ENCODE measurements around the gene CELSR2.
A peak's percentile ranks its signal among the peaks of the same experiment; 100 is the strongest.

Gene CELSR2

GRCh38 chr1:109277434-109278204 is 28.3 kb downstream of the CELSR2 start:
- TF ChIP-seq POLR2AphosphoS5 (IDR thresholded peaks at IDR 0.05; ENCODE audit: low read depth, low read length) (peak; percentile 39; the same call in 1 of the 2 replicates), TAF1 (IDR thresholded peaks at IDR 0.05; ENCODE audit: borderline replicate concordance, insufficient read depth, low read length) (0 out of 2 replicates have a peak, but pooled peaks have one; percentile 7), FOXP2 (optimal IDR thresholded peaks at IDR 0.05; ENCODE audit: borderline replicate concordance, extremely low read depth, extremely low read length, insufficient read depth) (peak; percentile 80), SIN3A (IDR thresholded peaks at IDR 0.05; ENCODE audit: borderline replicate concordance, insufficient read depth, low read length) (no peak)
- TF ChIP-seq, protein P1, sequence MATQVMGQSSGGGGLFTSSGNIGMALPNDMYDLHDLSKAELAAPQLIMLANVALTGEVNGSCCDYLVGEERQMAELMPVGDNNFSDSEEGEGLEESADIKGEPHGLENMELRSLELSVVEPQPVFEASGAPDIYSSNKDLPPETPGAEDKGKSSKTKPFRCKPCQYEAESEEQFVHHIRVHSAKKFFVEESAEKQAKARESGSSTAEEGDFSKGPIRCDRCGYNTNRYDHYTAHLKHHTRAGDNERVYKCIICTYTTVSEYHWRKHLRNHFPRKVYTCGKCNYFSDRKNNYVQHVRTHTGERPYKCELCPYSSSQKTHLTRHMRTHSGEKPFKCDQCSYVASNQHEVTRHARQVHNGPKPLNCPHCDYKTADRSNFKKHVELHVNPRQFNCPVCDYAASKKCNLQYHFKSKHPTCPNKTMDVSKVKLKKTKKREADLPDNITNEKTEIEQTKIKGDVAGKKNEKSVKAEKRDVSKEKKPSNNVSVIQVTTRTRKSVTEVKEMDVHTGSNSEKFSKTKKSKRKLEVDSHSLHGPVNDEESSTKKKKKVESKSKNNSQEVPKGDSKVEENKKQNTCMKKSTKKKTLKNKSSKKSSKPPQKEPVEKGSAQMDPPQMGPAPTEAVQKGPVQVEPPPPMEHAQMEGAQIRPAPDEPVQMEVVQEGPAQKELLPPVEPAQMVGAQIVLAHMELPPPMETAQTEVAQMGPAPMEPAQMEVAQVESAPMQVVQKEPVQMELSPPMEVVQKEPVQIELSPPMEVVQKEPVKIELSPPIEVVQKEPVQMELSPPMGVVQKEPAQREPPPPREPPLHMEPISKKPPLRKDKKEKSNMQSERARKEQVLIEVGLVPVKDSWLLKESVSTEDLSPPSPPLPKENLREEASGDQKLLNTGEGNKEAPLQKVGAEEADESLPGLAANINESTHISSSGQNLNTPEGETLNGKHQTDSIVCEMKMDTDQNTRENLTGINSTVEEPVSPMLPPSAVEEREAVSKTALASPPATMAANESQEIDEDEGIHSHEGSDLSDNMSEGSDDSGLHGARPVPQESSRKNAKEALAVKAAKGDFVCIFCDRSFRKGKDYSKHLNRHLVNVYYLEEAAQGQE (IDR thresholded peaks at IDR 0.05; ENCODE audit: insufficient read depth in 1 of 2, low read depth in 2 of 2, low read length in 2 of 2), result no peak

DNA sequence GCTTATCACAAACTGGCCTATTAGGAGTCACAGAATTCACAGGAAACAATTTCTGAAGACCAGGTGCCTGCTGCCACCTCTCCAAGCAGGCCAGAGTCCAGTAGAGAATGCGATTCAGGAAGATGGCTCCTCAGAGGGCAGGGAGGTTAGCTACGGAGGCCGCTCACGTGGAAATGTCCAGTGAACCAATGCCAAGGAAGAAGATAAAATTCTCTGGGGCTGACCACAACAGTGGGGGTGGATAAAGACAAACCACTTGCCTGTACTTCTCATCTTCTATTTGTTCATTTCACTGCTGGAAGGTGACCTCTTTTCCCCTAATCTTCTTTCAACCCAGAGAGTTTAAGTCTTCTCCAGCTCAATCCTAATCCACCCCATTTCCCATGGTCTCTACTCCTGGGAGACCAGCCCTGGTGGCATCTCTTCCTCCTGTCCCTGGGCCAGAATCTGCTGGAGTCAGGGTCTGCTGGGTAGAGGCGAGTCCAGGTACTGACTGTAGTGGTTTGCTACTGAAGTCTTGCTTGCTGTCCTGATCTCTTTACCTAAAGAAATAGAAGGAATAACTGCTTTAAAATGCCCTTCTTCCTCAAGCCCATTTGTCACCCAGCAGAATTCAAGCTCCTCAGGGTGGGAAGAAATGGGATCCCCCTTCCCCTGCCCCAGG is 30.4 kb downstream of the CELSR2 start:
- TF ChIP-seq SIN3A (IDR thresholded peaks at IDR 0.05; ENCODE audit: borderline replicate concordance, insufficient read depth, low read length) (no peak), FOXP2 (optimal IDR thresholded peaks at IDR 0.05; ENCODE audit: borderline replicate concordance, extremely low read depth, extremely low read length, insufficient read depth) (no peak), POLR2AphosphoS5 (IDR thresholded peaks at IDR 0.05; ENCODE audit: low read depth, low read length) (no peak), TAF1 (IDR thresholded peaks at IDR 0.05; ENCODE audit: borderline replicate concordance, insufficient read depth, low read length) (no peak)
- TF ChIP-seq, protein P1 (IDR thresholded peaks at IDR 0.05; ENCODE audit: insufficient read depth in 1 of 2, low read depth in 2 of 2, low read length in 2 of 2), result no peak

DNA sequence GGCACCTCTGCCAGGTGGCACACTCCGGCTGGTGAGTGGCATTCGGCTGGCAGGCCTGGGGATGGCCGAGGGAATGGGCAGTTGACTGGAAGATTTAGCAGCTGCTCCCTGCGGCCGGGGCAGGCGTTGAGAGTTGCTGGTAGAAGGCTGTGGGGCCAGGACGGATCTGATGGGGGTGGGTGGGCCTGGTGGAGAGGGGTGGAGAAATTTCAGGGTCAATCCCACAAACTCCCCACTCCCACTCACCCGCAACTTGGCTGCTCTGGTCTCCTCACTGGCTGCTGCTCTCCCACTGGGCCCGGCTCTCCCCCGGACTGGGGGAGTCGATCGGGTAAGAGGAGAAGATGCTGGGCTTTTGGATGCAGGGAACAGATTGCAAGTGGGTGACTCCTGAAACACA is 31.5 kb downstream of the CELSR2 start:
- TF ChIP-seq, protein P1 (IDR thresholded peaks at IDR 0.05; ENCODE audit: insufficient read depth in 1 of 2, low read depth in 2 of 2, low read length in 2 of 2), result no peak
- TF ChIP-seq TAF1 (IDR thresholded peaks at IDR 0.05; ENCODE audit: borderline replicate concordance, insufficient read depth, low read length) (no peak), POLR2AphosphoS5 (IDR thresholded peaks at IDR 0.05; ENCODE audit: low read depth, low read length) (no peak), FOXP2 (optimal IDR thresholded peaks at IDR 0.05; ENCODE audit: borderline replicate concordance, extremely low read depth, extremely low read length, insufficient read depth) (no peak), SIN3A (IDR thresholded peaks at IDR 0.05; ENCODE audit: borderline replicate concordance, insufficient read depth, low read length) (no peak)

DNA sequence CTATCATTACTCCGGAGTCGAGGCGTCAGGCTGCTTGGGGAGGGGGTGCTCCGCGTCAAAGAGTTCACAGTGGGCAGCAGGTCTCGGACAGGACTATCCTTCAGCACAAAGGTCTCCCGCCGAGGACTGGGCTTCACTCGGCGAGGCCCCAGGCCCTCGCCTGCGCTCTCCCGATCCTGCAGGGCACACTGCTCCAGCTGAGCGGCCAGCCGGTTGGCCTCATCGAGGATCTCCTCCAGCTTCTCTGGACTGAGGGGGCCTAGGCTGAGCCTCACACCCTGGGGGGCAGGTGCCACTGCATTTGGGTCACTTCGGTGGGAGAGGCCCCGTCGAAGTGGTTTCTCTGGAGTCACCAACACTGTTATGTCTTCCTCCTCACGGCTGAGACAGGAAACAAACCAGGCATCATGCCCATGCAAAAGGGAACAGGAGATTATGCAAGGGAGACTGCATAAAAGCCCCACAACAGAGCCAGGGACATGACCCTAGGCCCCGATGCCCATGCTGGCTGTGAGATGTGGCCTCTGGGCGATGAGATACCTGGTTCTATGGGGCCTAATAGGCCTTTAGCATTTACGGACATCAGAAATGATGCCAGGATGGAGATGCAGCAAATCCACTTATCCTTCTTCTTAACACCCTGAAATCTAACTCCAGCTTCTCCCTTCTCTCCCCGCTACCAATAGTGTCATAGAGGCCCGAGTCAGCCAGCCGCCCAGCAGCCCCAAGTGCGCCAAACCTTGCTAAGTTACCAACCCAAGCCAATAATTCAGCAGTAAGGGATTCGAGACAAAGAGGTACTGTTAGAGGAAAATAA is 32.5 kb downstream of the CELSR2 start:
- TF ChIP-seq, protein P1 (IDR thresholded peaks at IDR 0.05; ENCODE audit: insufficient read depth in 1 of 2, low read depth in 2 of 2, low read length in 2 of 2), result no peak
- TF ChIP-seq POLR2AphosphoS5 (IDR thresholded peaks at IDR 0.05; ENCODE audit: low read depth, low read length) (no peak), TAF1 (IDR thresholded peaks at IDR 0.05; ENCODE audit: borderline replicate concordance, insufficient read depth, low read length) (no peak), FOXP2 (optimal IDR thresholded peaks at IDR 0.05; ENCODE audit: borderline replicate concordance, extremely low read depth, extremely low read length, insufficient read depth) (no peak), SIN3A (IDR thresholded peaks at IDR 0.05; ENCODE audit: borderline replicate concordance, insufficient read depth, low read length) (no peak)
